K562 (cell line): ENCODE data around the gene ZMIZ1. TPM values are rescaled to one million over a fixed set of nuclear protein-coding genes. Genes with fewer than 3 reads are reported as not detected.

Experiments
- ATAC-seq: fragments of 200-7000 bp; cut with Tn5 transposase; 3 replicates; pipeline ENCODE4 v1.9.1; 2020; ENCODE audit warnings: moderate library complexity
- BruUV-seq: library from RNA; stranded (reverse); fragments of 400-500 nt; replicated peaks from 2 replicates; lab custom pipeline; 2021; lab: Mats Ljungman, UMichigan
- CTCF ChIA-PET: fragments of 300-600 bp; formaldehyde crosslinking; extraction: SDS; loops from one replicate; lab custom pipeline; 2021; ENCODE audit warnings: low intra/inter-chr PET ratio; lab: Yijun Ruan, JAX
- POLR2A ChIA-PET: fragments of 300-600, 350-650 bp; sonication (Branson Sonifier 250); formaldehyde crosslinking; extraction: SDS; loops from one replicate; lab custom pipeline; 2021; ENCODE audit warnings: antibody characterized with exemption, inconsistent platforms; lab: Yijun Ruan, JAX
- DNase-seq, 4 experiments: peaks; one replicate each; pipeline versions ENCODE4 v3.0.0 to v3.0.0-alpha.2; 2011 to 2018; ENCODE audit warnings: low spot score in 3 of 4, mixed read lengths in 3 of 4; ENCODE audit errors: extremely low read depth in 1 of 4
- FAIRE-seq: peaks from 2 replicates; lab custom pipeline; 2011; peaks lifted over from hg19 to GRCh38; lab: Jason Lieb, UNC
- H2AFZ ChIP-seq: 2 replicates; pipeline ENCODE4 v1.6.0; 2011; ENCODE audit warnings: low read depth, low read length, control low read depth, inconsistent platforms
- H3K27ac ChIP-seq: fragments of 200-600 bp; 3 replicates; pipeline ENCODE4 v1.8.0; 2011; ENCODE audit warnings: low read depth, mild to moderate bottlenecking, control low read depth, inconsistent platforms, low read length, moderate library complexity, mixed read lengths; ENCODE audit errors: extremely low read depth
- H3K27me3 ChIP-seq, 2 experiments: fragments of 300-600 bp in 1 of 2; 2 replicates in 1 of 2; 3 replicates in 1 of 2; pipeline versions ENCODE4 v1.6.0 to v1.8.0; 2011; ENCODE audit warnings: inconsistent platforms in 2 of 2, low read length in 2 of 2, mild to moderate bottlenecking in 1 of 2, mixed read lengths in 1 of 2, moderate library complexity in 1 of 2; ENCODE audit not compliant: control insufficient read depth in 2 of 2, insufficient read depth in 2 of 2
- H3K36me3 ChIP-seq: fragments of 300-600 bp; 3 replicates; pipeline ENCODE4 v1.8.0; 2011; ENCODE audit warnings: mild to moderate bottlenecking, low read length, inconsistent platforms; ENCODE audit not compliant: control insufficient read depth, insufficient read depth
- H3K4me1 ChIP-seq, 2 experiments: fragments of 200-600 bp in 1 of 2; replicated peaks in 1 of 2; 2 replicates in 1 of 2; 3 replicates in 1 of 2; pipeline versions ENCODE4 v1.5.1 to v1.8.0; 2011; ENCODE audit warnings: inconsistent platforms in 2 of 2, low read length in 2 of 2, mild to moderate bottlenecking in 1 of 2, mixed read lengths in 1 of 2, moderate library complexity in 1 of 2; ENCODE audit not compliant: control insufficient read depth in 2 of 2, insufficient read depth in 2 of 2
- H3K4me2 ChIP-seq: 2 replicates; pipeline ENCODE4 v1.6.1; 2011; ENCODE audit warnings: low read length, control low read depth, inconsistent platforms, mixed read lengths; ENCODE audit not compliant: insufficient read depth
- H3K4me3 ChIP-seq: fragments of 200-600 bp; sonication (generic), shearing (Covaris generic); 2 replicates; pipeline ENCODE4 v1.5.1; 2016; ENCODE audit warnings: control low read depth, inconsistent platforms
- H3K79me2 ChIP-seq: fragments of 200-600 bp; 3 replicates; pipeline ENCODE4 v1.8.0; 2011; ENCODE audit warnings: low read length, inconsistent platforms; ENCODE audit not compliant: control insufficient read depth, insufficient read depth
- H3K9ac ChIP-seq, 2 experiments: 2 replicates each; pipeline versions ENCODE4 v1.6.0 to v1.6.1; 2011; ENCODE audit warnings: low read depth in 2 of 2, low read length in 2 of 2, control low read depth in 1 of 2, inconsistent platforms in 1 of 2, mild to moderate bottlenecking in 1 of 2, mixed read lengths in 1 of 2; ENCODE audit not compliant: insufficient read depth in 1 of 2
- H3K9me1 ChIP-seq: one replicate; pipeline ENCODE4 v1.6.0; 2011; ENCODE audit warnings: inconsistent platforms, mild to moderate bottlenecking, low read length, moderate library complexity; ENCODE audit not compliant: control insufficient read depth, insufficient read depth
- H3K9me3 ChIP-seq: replicated peaks from 2 replicates; pipeline ENCODE4 v1.5.1; 2011; ENCODE audit warnings: low read depth, low read length, inconsistent platforms; ENCODE audit not compliant: control insufficient read depth, insufficient read depth
- H4K20me1 ChIP-seq: replicated peaks from 2 replicates; pipeline ENCODE4 v1.6.1; 2011; ENCODE audit warnings: low read length, inconsistent platforms, mixed read lengths; ENCODE audit not compliant: control insufficient read depth, insufficient read depth
- ARHGAP35 ChIP-seq: fragments of 450-650 bp; IDR thresholded peaks from 2 replicates; pipeline ENCODE4 v1.6.1; 2018; ENCODE audit not compliant: partially characterized antibody
- EP400 ChIP-seq: fragments of 450-650 bp; IDR thresholded peaks from 2 replicates; pipeline ENCODE4 v1.6.1; 2017; ENCODE audit warnings: antibody characterized with exemption, mild to moderate bottlenecking, moderate library complexity
- HMG20A ChIP-seq: fragments of 450-650 bp; formaldehyde crosslinking; conservative IDR thresholded peaks from 2 replicates; pipeline ENCODE4 v1.4.0; 2020; ENCODE audit warnings: mild to moderate bottlenecking, mixed read lengths
- PREB ChIP-seq: sonication (generic); formaldehyde crosslinking; IDR thresholded peaks from 2 replicates; pipeline ENCODE4 v1.8.1; 2023; ENCODE audit warnings: mild to moderate bottlenecking, missing genetic modification reagents
- PTBP1 ChIP-seq: fragments of 200-400 bp; formaldehyde crosslinking; IDR thresholded peaks from 2 replicates; pipeline ENCODE4 v1.6.1; 2017; ENCODE audit warnings: low read depth, low read length
- ZNF324 ChIP-seq: fragments of 250-450 bp; sonication (Bioruptor Pico); IDR thresholded peaks from 2 replicates; pipeline ENCODE4 v1.4.0; 2020; ENCODE audit warnings: mild to moderate bottlenecking
- WGBS: fragments of 100-300 bp; shearing (Covaris generic); methylation state at CpG from one replicate; pipeline ENCODE4 v1.1.6; 2016; ENCODE audit warnings: low coverage, mixed read lengths; ENCODE audit not compliant: insufficient coverage; ENCODE audit errors: missing lambda C conversion rate; 5-methylcytosine and 5-hydroxymethylcytosine counted together
- in situ Hi-C: fragments of 300-500 bp; cut with MboI; formaldehyde crosslinking; loops from 4 replicates; pipeline ENCODE4 v1.15.0; 2018; ENCODE audit warnings: inconsistent platforms, mixed read lengths
- intact Hi-C: fragments of 100-400 bp; cut with micrococcal nuclease; formaldehyde crosslinking; loops from 2 replicates; pipeline ENCODE4 v1.14.2; 2022
- polyA plus RNA-seq, 8 experiments: library from polyadenylated mRNA; depleted of rRNA in 4 of 8; stranded (reverse) in 5 of 8; unstranded in 3 of 8; fragments of >200 nt; fragmentation: Nextera tagmentation in 2 of 8; fragmentation: Illumina TruSeq in 1 of 8; extraction: Ambion mirVana in 2 of 8; extraction: Trizol in 1 of 8; gene quantifications; 2 replicates each; pipeline versions ENCODE4 v1.2.1 to v1.2.3, GENCODE V29; 2011 to 2014; ENCODE audit warnings: inconsistent platforms in 1 of 8, missing spikeins in 1 of 8
- total RNA-seq, 7 experiments: library from RNA; depleted of rRNA in 6 of 7; stranded (reverse); fragments of >200 nt in 6 of 7; fragmentation: Illumina TruSeq in 2 of 7; extraction: Trizol in 2 of 7; gene quantifications; 2 replicates each; pipeline versions ENCODE4 v1.2.1 to v1.2.3, GENCODE V29; 2011 to 2021; ENCODE audit warnings: low replicate concordance in 1 of 7
- TF ChIP-seq, protein P1 (sequence below): IDR thresholded peaks from 2 replicates; pipeline ENCODE4 v1.6.1; 2012; ENCODE audit warnings: low read depth, low read length, improper control_type of control experiment, borderline replicate concordance

Gene ZMIZ1
- total and polyA plus RNA-seq, 9 of the 15 experiments (the other 6 are each of a cell fraction or from before 2014, with no cell fraction given), result 1.0 to 37.3 (median 4.3) TPM

DNA sequence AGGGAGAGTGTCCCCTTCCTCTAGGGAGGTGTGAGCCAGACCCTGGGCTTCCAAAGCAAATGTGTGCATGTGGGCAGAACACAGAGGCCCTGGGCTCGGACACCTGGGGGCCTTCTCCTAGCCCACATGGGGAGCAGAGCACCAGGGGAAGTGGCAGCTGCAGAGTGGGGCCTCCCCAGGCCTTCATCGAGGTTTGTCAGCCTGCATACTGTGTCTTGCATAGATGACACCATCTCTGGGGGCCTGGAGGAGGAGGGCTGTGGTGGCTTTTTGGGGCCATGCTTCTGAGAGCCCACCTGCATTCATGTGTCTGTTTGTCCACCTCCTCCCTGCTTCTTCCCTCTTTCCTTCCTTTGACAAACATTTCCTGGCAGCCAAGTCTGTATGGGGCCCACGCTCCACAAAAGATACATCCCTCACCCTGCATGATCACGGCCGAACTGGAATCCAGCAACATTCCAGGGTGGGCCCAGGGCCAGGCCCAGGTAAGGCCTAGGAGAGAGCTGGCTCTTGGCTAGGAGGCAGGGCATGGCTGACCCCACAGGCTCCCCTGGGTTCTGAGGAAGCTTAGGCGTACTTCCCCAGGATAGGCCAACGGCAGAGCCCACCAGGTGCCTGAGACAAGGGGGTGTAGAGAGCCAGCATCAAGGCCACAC is 79.2 kb downstream of the ZMIZ1 start:
- intact Hi-C loops, result loop anchor here (1.0 to 5.0 kb wide), 3 partner anchors 47 to 81 kb away; partner anchors contain the start of gene ZMIZ1

More for the DNA sequence above, 79.2 kb downstream of the ZMIZ1 start:
- Histone ChIP-seq H3K9ac (peak overlapping the region; percentile 76 to 89; a peak in 3 of 4 replicates), H2AFZ (0 out of 2 replicates have a peak overlapping the region, but pooled peaks have one; percentile 58), H3K9me1 (peaks cover 7% of the 10 kb centered on the region), H3K4me2 (peak overlapping the region; percentile 77), H3K4me3 (no peak overlapping the region), H3K27me3 (no peaks in the 10 kb centered on the region), H3K4me1 (peaks cover 90 to 95% of the 10 kb centered on the region in 2 experiments), H3K27ac (peak overlapping the region; percentile 85), H4K20me1 (no peaks in the 10 kb centered on the region), H3K36me3 (peaks cover 21% of the 10 kb centered on the region; the same call in 1 of the 3 replicates), H3K79me2 (peaks cover 23% of the 10 kb centered on the region; the same call in 2 of the 3 replicates), H3K9me3 (no peaks in the 10 kb centered on the region)
- ATAC-seq, result no peak
- FAIRE-seq, result no peak
- BruUV-seq, result no TSS peak
- WGBS, result 67% methylated on average over 6 of the region's 7 CpGs
- in situ Hi-C loops, result no loop called here
- CTCF ChIA-PET, result no interaction called here
- no peak for DNase-seq
- POLR2A ChIA-PET, result interaction anchor here (0.6 to 2.8 kb wide), 11 partner anchors 9 to 1425 kb away, joined by 3 to 20 read pairs (median 4); no protein-coding TSS in a partner anchor
- TF ChIP-seq PREB (CRISPR knock-in tag) (no peak), ARHGAP35 (no peak), EP400 (no peak), ZNF324 (CRISPR knock-in tag) (no peak), PTBP1 (no peak), HMG20A (no peak)
- TF ChIP-seq, protein P1, sequence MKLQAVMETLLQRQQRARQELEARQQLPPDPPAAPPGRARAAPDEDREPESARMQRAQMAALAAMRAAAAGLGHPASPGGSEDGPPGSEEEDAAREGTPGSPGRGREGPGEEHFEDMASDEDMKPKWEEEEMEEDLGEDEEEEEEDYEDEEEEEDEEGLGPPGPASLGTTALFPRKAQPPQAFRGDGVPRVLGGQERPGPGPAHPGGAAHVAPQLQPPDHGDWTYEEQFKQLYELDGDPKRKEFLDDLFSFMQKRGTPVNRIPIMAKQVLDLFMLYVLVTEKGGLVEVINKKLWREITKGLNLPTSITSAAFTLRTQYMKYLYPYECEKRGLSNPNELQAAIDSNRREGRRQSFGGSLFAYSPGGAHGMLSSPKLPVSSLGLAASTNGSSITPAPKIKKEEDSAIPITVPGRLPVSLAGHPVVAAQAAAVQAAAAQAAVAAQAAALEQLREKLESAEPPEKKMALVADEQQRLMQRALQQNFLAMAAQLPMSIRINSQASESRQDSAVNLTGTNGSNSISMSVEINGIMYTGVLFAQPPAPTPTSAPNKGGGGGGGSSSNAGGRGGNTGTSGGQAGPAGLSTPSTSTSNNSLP, result no peak
